HG02763 (cell line): ENCODE measurements around the gene RAB5A.
"Not testable (repeated sequence)": the region's sequence is repeated elsewhere in the genome, so short reads cannot be mapped to it uniquely, and the experiment has no call there.

Experiments used
- ATAC-seq: cut with Tn5 transposase; IDR thresholded peaks from one replicate; pipeline ENCODE4 v1.9.1; 2021; ENCODE audit warnings: mild to moderate bottlenecking, moderate library complexity; ENCODE audit not compliant: unreplicated experiment

RAB5A gene

GRCh38 chr3:20023623-20024405 lies 76.9 kb downstream of the RAB5A start:
- ATAC-seq, result no peak

GRCh38 chr3:20027136-20027535 lies 80.2 kb downstream of the RAB5A start:
- ATAC-seq, result no peak

- ATAC-seq, result no peak
Observed at GRCh38 chr3:20028905-20029331, 82.0 kb downstream of the RAB5A start.

GRCh38 chr3:20031939-20032338 lies 85.0 kb downstream of the RAB5A start:
- ATAC-seq, result not testable (repeated sequence)
